ENCODE measurements around the gene TCEAL4.

TCEAL4 gene

DNA sequence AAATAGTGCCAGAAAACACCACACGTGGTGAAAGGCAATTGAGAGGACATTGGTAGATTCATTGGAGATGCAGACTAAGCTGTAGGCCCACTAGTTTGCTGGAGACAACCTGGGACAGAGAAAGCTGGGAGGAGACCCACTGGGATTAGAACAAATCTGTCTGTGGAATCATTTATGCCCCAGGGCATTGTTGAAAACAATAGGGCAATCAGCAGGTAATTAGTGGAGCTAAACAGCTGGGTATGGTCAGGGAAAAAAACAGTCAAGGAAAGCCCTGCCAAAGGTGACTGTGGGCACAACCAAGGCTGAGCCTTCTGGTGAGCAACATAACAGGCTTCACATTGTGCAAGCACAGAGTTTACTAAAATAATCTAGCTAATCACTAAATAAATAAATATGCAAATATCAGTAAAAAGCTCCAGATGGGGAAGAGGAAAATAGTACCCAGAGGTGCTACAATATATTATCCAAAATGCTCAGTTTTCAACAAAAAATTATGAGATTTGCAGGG, 31.4 kb downstream of the TCEAL4 start:
- Mint-ChIP-seq H3K9me3 (no peaks in the 10 kb centered on the region), H3K27ac (no peak overlapping the region), H3K4me3 (no peak overlapping the region), H3K4me1 (no peaks in the 10 kb centered on the region), H3K27me3 (no peaks in the 10 kb centered on the region)
- no peak for DNase-seq
- no peak for ATAC-seq

DNA sequence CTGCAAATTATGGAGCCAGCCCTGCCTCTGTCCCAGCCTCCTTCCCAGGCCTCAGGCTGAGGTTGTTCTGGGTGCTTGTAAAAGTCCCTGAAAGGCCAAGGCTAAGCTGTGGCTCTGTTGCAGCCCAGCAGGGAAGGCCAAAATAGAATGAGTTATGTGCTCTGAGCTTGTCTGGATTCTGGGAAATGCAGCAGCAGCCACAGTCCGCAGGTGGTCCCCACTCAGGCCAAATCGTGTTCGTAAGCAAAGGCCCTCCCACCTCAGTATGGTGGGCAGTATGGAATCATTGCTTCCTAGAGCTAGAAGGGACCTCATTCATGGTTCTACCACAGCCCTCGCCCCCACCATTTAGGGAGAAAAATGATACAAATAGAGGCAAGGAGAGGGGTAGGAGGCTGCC, 38.8 kb downstream of the TCEAL4 start:
- H3K4me1 Mint-ChIP-seq, result peaks cover 15% of the 10 kb centered on the region
- H3K9me3 Mint-ChIP-seq, result no peaks in the 10 kb centered on the region
- ATAC-seq, result no peak
- DNase-seq, result no peak
- no peak overlapping the region for H3K27ac Mint-ChIP-seq
- no peaks in the 10 kb centered on the region for H3K27me3 Mint-ChIP-seq
- no peak overlapping the region for H3K4me3 Mint-ChIP-seq

DNA sequence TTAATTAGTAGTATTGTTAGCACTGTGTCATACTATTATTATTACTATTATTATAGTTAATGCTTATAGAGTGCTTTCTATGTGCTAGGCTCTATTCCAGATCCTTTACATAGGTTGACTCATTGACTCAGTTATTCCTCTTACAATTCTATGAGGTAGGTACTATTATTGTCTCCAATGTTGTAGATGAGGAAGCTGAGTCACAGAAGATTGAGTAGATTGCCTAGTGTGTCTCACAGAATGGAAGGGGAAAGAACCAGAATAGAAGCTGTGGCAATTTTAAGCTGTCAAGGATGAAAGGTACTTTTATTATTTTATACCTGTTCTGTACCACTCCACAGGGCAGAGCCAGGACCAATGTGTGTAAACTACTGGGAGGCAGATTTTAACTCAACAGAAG, 41.5 kb downstream of the TCEAL4 start:
- H3K4me1 Mint-ChIP-seq, result peaks cover 24% of the 10 kb centered on the region
- no peaks in the 10 kb centered on the region for H3K27me3 Mint-ChIP-seq
- H3K4me3 Mint-ChIP-seq, result no peak overlapping the region
- no peak overlapping the region for H3K27ac Mint-ChIP-seq
- no peak for DNase-seq
- ATAC-seq, result no peak
- no peaks in the 10 kb centered on the region for H3K9me3 Mint-ChIP-seq

DNA sequence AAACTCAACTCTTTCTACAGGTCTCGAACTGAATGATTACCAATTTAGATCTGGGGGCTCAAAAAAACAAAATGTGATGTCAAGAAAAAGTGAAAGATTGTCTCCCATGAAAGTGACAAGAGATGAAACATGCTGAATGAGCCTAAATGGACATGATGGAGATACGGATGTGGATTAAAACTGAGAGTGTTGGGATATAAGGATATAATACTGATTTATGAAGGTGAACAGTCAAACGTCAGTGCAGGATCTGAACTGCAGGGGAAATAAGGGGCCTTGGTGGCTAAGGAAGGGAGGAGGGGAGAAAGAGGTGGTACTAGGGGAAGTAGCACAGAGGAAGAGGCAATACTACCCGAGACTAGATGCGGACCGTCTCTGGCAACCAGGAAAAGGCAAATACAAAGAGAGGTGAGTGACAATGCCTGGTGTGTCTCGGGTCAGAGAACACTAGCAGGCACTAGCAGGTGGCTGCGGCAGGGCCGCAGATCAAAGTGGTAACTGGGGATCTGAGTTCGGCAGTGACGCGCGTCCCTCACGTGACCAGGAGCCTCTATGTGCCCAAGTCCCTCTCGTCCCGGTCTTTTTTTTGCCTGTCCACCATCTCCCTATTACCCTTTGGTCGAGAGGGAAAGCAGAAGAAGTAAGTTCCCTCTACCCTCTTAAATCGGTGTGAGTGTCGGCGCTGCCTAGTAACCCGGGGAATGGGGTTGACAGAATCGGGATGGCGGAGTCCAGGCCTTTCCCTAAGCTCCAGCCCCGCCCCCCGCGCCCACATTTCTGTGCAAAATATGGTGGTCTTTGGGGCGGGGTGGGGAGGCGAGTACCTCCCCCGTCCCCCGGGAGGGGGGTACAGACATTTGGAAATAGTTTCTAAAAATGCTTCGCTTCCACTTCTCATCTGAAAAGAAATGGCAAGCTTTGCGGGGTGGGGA, 43.3 kb downstream of the TCEAL4 start, which contains the start of gene TCEAL1:
Gene TCEAL1, plus strand, starts transcription at position 590 of the 932 bp plus-strand sequence. CDS start 942 bp downstream, outside the sequence.
- Mint-ChIP-seq H3K9me3 (no peaks in the 10 kb centered on the region), H3K4me1 (peaks cover 24% of the 10 kb centered on the region), H3K27ac (peak within 1 kb of the TSS; percentile 87 to 93), H3K27me3 (no peaks in the 10 kb centered on the region), H3K4me3 (peak within 1 kb of the TSS; percentile 87 to 94)
- peak; percentile 20 to 33 for DNase-seq
- peak; percentile 73 for ATAC-seq

DNA sequence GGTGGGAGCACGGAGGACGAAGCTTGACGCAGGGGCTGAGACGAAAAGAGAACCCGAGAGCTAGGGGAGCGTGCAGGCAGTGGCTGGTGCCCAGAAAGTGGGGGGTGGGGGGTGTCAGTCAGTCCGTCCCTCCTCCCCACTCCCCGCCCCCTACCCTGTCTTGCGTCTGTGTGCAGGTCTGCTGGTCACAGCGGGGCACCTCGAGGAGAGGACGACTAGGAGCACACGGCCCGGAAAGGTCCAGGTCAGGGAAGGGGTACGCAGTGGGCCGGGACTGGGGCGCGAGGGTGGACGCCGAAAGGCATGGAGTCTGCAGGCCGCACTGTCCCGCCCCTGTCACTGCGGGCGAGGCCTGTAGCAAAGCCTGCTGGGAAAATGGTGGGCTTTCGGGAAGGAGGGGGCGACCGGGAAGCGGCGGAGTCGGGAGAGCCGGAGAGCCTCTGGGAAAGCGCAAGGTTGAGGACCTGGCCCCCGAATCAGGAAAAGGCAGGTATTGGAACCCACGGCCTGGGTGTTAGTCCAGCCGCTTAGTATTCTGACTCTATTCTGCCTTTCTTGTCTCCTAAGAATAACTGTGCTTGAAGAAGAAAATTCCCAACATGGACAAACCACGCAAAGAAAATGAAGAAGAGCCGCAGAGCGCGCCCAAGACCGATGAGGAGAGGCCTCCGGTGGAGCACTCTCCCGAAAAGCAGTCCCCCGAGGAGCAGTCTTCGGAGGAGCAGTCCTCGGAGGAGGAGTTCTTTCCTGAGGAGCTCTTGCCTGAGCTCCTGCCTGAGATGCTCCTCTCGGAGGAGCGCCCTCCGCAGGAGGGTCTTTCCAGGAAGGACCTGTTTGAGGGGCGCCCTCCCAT, 44.2 kb downstream of the TCEAL4 start:
- DNase-seq (peak; percentile 5 to 11), ATAC-seq (peak; percentile 72)
- H3K9me3 Mint-ChIP-seq, result no peaks in the 10 kb centered on the region
- peak overlapping the region; percentile 87 to 94 for H3K4me3 Mint-ChIP-seq
- H3K27me3 Mint-ChIP-seq, result no peaks in the 10 kb centered on the region
- peak overlapping the region; percentile 87 to 93 for H3K27ac Mint-ChIP-seq
- peaks cover 24% of the 10 kb centered on the region for H3K4me1 Mint-ChIP-seq

DNA sequence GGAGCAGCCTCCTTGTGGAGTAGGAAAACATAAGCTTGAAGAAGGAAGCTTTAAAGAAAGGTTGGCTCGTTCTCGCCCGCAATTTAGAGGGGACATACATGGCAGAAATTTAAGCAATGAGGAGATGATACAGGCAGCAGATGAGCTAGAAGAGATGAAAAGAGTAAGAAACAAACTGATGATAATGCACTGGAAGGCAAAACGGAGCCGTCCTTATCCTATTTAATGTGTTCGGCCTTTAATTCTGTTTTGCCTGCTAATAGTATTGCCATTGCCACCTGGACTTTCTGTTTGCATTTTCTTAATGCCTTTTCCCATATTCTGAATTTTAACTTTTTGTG, 44.8 kb downstream of the TCEAL4 start:
- Mint-ChIP-seq H3K27ac (peak overlapping the region in 1 of 2 donors; percentile 87), H3K4me3 (peak overlapping the region; percentile 87 to 94), H3K4me1 (peaks cover 24% of the 10 kb centered on the region), H3K9me3 (no peaks in the 10 kb centered on the region), H3K27me3 (no peaks in the 10 kb centered on the region)
- DNase-seq (no peak), ATAC-seq (no peak)

DNA sequence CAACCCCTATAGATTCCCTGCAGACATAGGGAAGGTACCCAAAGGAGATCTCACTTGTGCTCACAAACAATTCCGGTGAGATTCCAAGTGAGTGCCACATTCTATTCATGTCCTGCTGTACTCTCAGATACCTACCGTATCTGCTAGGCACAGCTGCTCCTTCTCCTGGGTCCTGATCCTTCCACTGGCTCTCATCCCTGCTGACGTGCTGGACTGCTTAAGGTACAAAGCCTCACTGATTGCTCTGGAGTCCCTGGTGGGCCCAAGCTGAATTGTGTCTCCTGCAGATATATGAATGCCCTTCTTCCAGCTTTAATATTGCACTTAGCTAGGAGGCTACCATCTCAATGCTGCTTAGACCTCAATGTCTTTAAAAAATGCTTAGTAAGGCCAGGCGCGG, 45.8 kb downstream of the TCEAL4 start:
- peaks cover 24% of the 10 kb centered on the region for H3K4me1 Mint-ChIP-seq
- no peak overlapping the region for H3K4me3 Mint-ChIP-seq
- ATAC-seq, result no peak
- no peaks in the 10 kb centered on the region for H3K9me3 Mint-ChIP-seq
- no peak overlapping the region for H3K27ac Mint-ChIP-seq
- no peaks in the 10 kb centered on the region for H3K27me3 Mint-ChIP-seq
- DNase-seq, result no peak

DNA sequence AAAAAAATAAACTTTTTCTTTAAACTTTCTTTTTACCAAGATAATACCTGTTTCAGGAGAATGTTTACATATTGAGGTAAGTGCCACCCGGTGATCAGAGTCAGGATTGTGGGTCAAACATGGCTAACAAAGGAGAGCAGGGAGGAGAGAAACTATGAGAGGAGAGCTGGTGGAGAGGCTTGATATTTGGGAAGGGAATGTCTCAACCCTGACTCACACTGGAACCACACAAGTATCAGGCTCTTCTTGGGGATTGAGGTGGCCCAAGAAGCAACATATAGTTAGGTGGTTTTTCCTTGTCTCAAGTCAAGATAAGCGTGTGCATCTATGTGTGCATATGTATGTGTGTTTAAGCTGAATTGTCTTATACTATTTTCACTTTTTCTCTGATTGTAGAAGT, 50.1 kb downstream of the TCEAL4 start:
- no peaks in the 10 kb centered on the region for H3K9me3 Mint-ChIP-seq
- H3K4me1 Mint-ChIP-seq, result no peaks in the 10 kb centered on the region
- no peaks in the 10 kb centered on the region for H3K27me3 Mint-ChIP-seq
- ATAC-seq, result no peak
- H3K4me3 Mint-ChIP-seq, result no peak overlapping the region
- no peak overlapping the region for H3K27ac Mint-ChIP-seq
- DNase-seq, result no peak
